H54 (cell line): Measurements from ENCODE around the gene KLHL2.
"Not testable (repeated sequence)": the region's sequence is repeated elsewhere in the genome, so short reads cannot be mapped to it uniquely, and the experiment has no call there.

Source experiments
- DNase-seq: peaks from one replicate; pipeline ENCODE4 v3.0.0; 2011; ENCODE audit warnings: low spot score, mixed read lengths; ENCODE audit not compliant: insufficient read length
- FAIRE-seq: peaks from 3 replicates; lab custom pipeline; 2011; peaks lifted over from hg19 to GRCh38; lab: Jason Lieb, UNC
- POLR2A ChIP-seq: IDR thresholded peaks from 2 replicates; pipeline ENCODE4 v1.6.1; 2011; ENCODE audit warnings: low read depth, mild to moderate bottlenecking, low read length

KLHL2 gene

GRCh38 chr4:165248102-165248501, 40.7 kb downstream of the KLHL2 start:
- no peak for TF ChIP-seq POLR2A
- FAIRE-seq (peak; percentile 33), DNase-seq (no peak)

GRCh38 chr4:165248904-165249303, 41.5 kb downstream of the KLHL2 start:
- DNase-seq, FAIRE-seq: not testable (repeated sequence)

- FAIRE-seq, DNase-seq: not testable (repeated sequence)
Measured at GRCh38 chr4:165254771-165255170, 47.4 kb downstream of the KLHL2 start.

GRCh38 chr4:165255439-165255838, 48.1 kb downstream of the KLHL2 start:
- DNase-seq: not testable (repeated sequence)

GRCh38 chr4:165256074-165256659, 48.8 kb downstream of the KLHL2 start:
- not testable (repeated sequence) for DNase-seq, FAIRE-seq

More at GRCh38 chr4:165255439-165255838, 48.1 kb downstream of the KLHL2 start:
- FAIRE-seq: not testable (repeated sequence)

- not testable (repeated sequence) for DNase-seq, FAIRE-seq
Measured at GRCh38 chr4:165259776-165260175, 52.4 kb downstream of the KLHL2 start.

- not testable (repeated sequence) for FAIRE-seq, DNase-seq
Measured at GRCh38 chr4:165262306-165262705, 54.9 kb downstream of the KLHL2 start.

GRCh38 chr4:165263466-165263865, 56.1 kb downstream of the KLHL2 start:
- not testable (repeated sequence) for FAIRE-seq, DNase-seq

- not testable (repeated sequence) for FAIRE-seq, DNase-seq
Measured at GRCh38 chr4:165269931-165270330, 62.6 kb downstream of the KLHL2 start.

GRCh38 chr4:165273443-165273842, 66.1 kb downstream of the KLHL2 start:
- FAIRE-seq, DNase-seq: not testable (repeated sequence)

- not testable (repeated sequence) for DNase-seq, FAIRE-seq
Measured at GRCh38 chr4:165275357-165275756, 68.0 kb downstream of the KLHL2 start.

- DNase-seq, FAIRE-seq: not testable (repeated sequence)
Measured at GRCh38 chr4:165279531-165279930, 72.2 kb downstream of the KLHL2 start.

- FAIRE-seq: not testable (repeated sequence)
Measured at GRCh38 chr4:165284697-165285096, 77.3 kb downstream of the KLHL2 start.

GRCh38 chr4:165286619-165287340, 79.4 kb downstream of the KLHL2 start:
- not testable (repeated sequence) for DNase-seq, FAIRE-seq

More at GRCh38 chr4:165284697-165285096, 77.3 kb downstream of the KLHL2 start:
- not testable (repeated sequence) for DNase-seq

GRCh38 chr4:165288226-165288625, 80.9 kb downstream of the KLHL2 start:
- FAIRE-seq (no peak), DNase-seq (no peak)
- TF ChIP-seq POLR2A: no peak
